ENCODE measurements around the gene TMEM204. TPM values are rescaled to one million over a fixed set of nuclear protein-coding genes. Genes with fewer than 3 reads are reported as not detected.

Gene TMEM204
- polyA plus RNA-seq, 2 of the 4 experiments (the other 2 are of a cell fraction): not detected

DNA sequence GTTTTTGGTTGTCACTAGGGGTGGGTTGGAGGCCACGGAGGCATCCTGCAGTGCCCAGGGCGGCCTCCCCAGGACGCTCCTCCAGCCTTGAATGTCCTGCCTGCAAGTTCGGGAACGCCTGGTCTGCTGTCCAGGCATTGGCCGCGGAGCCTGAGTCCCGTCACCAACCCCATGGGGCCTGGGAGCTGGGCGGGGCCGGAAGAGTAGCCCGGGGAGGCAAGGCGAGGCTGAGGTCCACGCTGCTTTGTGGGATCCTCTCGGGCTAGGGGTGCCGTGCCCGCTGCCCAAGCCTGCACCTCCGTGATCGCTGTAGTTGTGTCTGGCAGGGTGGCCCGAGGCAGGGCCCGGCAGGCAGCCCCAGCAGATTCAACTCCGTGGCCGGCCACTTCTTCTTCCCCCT lies 27.6 kb upstream of the TMEM204 start:
- CTCF ChIA-PET: no interaction called here

DNA sequence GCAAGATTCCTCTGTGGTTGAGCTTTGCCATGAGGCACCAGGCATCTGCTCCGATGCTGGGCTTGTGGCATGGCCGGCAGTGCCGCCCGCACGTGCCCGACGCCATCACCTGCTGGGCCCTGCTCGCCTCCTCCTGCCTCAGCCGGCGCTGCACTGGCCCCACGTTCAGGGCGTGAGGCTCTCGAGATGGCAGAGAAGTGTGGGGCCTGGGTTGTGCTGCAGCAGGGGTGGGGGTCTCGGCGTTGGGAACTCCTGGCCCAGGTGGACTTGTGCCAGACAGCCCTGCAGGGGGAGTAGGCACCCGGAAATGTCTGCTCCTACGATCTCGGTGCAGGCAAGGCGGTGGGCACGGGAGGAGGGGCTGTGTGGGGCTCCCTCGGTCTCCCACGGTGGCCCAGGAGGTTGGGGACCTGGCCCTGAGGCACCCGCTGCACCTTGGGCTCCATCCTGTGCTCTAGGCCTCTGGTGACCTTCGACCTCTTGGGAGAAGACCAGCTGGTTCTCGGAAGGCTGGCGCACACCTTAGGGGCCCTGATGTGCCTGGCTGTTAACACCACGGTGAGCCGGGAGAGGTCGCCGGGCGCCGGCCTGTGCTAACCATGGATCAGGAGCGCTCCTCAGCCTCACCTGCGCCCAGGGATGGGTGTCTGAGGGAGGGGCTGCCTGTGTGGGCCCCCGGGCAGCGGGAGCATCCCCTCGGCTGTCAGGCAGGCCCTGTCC lies 26.8 kb upstream of the TMEM204 start:
- no peaks in the 10 kb centered on the region for H3K4me1 ChIP-seq
- H3K27ac ChIP-seq: no peak overlapping the region
- H3K4me2 ChIP-seq: no peak overlapping the region
- FAIRE-seq: no peak
- POLR2A ChIA-PET: no interaction called here
- 90% methylated on average over 19 of the region's 37 CpGs for WGBS (ENCODE audit: missing lambda C conversion rate)
- no peak for ATAC-seq
- no peaks in the 10 kb centered on the region for H3K9me3 ChIP-seq
- no peak for DNase-seq (ENCODE audit: low read depth in 1 of 2, low spot score in 1 of 2)
- CTCF ChIA-PET: no interaction called here
- no peak overlapping the region for H3K4me3 ChIP-seq
- TF ChIP-seq HOXB13 (CRISPR knock-in tag; IDR thresholded peaks at IDR 0.05; ENCODE audit: low read depth) (no peak), HOXA7 (CRISPR knock-in tag; IDR thresholded peaks at IDR 0.05) (no peak), RFX5 (IDR thresholded peaks at IDR 0.05) (no peak), NR3C1 (IDR thresholded peaks at IDR 0.05) (no peak), PHF8 (IDR thresholded peaks at IDR 0.05; ENCODE audit: borderline replicate concordance, low read depth) (no peak), SMC3 (IDR thresholded peaks at IDR 0.05) (no peak), NPAS2 (CRISPR knock-in tag; IDR thresholded peaks at IDR 0.05; ENCODE audit: borderline replicate concordance) (no peak), CHD2 (IDR thresholded peaks at IDR 0.05; ENCODE audit: low read length, partially characterized antibody) (no peak), MAZ (IDR thresholded peaks at IDR 0.05; ENCODE audit: borderline replicate concordance, low read depth, low read length) (no peak), JUN (IDR thresholded peaks at IDR 0.05) (no peak)
- TF ChIP-seq, protein P1, sequence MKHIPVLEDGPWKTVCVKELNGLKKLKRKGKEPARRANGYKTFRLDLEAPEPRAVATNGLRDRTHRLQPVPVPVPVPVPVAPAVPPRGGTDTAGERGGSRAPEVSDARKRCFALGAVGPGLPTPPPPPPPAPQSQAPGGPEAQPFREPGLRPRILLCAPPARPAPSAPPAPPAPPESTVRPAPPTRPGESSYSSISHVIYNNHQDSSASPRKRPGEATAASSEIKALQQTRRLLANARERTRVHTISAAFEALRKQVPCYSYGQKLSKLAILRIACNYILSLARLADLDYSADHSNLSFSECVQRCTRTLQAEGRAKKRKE (CRISPR knock-in tag; IDR thresholded peaks at IDR 0.05; ENCODE audit: low read depth): no peak
- TF ChIP-seq, protein P2, sequence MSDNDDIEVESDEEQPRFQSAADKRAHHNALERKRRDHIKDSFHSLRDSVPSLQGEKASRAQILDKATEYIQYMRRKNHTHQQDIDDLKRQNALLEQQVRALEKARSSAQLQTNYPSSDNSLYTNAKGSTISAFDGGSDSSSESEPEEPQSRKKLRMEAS (IDR thresholded peaks at IDR 0.05): no peak

More for the DNA sequence above, 27.6 kb upstream of the TMEM204 start:
- 92% methylated on average over 10 of the region's 22 CpGs for WGBS (ENCODE audit: missing lambda C conversion rate)
- POLR2A ChIA-PET: no interaction called here
- no peaks in the 10 kb centered on the region for H3K4me1 ChIP-seq
- DNase-seq (ENCODE audit: low read depth in 1 of 2, low spot score in 1 of 2) (no peak), ATAC-seq (no peak), FAIRE-seq (no peak)
- H3K27ac ChIP-seq: no peak overlapping the region
- H3K4me2 ChIP-seq: no peak overlapping the region
- no peaks in the 10 kb centered on the region for H3K9me3 ChIP-seq
- TF ChIP-seq HOXB5 (CRISPR knock-in tag; IDR thresholded peaks at IDR 0.05) (no peak), NPAS2 (CRISPR knock-in tag; IDR thresholded peaks at IDR 0.05; ENCODE audit: borderline replicate concordance) (no peak), SREBF2 (IDR thresholded peaks at IDR 0.05) (no peak), ZFP36 (IDR thresholded peaks at IDR 0.05; ENCODE audit: borderline replicate concordance, partially characterized antibody) (no peak), HEYL (CRISPR knock-in tag; IDR thresholded peaks at IDR 0.05) (no peak), RCOR1 (IDR thresholded peaks at IDR 0.05; ENCODE audit: low read depth, low read length) (no peak), JUN (IDR thresholded peaks at IDR 0.05) (no peak), EHMT2 (IDR thresholded peaks at IDR 0.05; ENCODE audit: low read depth) (no peak), HDAC2 (IDR thresholded peaks at IDR 0.05) (no peak), EP300 (IDR thresholded peaks at IDR 0.05) (no peak), TP53 (CRISPR knock-in tag; IDR thresholded peaks at IDR 0.05) (no peak)
- TF ChIP-seq, protein P3, sequence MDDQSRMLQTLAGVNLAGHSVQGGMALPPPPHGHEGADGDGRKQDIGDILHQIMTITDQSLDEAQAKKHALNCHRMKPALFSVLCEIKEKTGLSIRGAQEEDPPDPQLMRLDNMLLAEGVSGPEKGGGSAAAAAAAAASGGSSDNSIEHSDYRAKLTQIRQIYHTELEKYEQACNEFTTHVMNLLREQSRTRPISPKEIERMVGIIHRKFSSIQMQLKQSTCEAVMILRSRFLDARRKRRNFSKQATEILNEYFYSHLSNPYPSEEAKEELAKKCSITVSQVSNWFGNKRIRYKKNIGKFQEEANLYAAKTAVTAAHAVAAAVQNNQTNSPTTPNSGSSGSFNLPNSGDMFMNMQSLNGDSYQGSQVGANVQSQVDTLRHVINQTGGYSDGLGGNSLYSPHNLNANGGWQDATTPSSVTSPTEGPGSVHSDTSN (IDR thresholded peaks at IDR 0.05): no peak
- TF ChIP-seq, protein P4, sequence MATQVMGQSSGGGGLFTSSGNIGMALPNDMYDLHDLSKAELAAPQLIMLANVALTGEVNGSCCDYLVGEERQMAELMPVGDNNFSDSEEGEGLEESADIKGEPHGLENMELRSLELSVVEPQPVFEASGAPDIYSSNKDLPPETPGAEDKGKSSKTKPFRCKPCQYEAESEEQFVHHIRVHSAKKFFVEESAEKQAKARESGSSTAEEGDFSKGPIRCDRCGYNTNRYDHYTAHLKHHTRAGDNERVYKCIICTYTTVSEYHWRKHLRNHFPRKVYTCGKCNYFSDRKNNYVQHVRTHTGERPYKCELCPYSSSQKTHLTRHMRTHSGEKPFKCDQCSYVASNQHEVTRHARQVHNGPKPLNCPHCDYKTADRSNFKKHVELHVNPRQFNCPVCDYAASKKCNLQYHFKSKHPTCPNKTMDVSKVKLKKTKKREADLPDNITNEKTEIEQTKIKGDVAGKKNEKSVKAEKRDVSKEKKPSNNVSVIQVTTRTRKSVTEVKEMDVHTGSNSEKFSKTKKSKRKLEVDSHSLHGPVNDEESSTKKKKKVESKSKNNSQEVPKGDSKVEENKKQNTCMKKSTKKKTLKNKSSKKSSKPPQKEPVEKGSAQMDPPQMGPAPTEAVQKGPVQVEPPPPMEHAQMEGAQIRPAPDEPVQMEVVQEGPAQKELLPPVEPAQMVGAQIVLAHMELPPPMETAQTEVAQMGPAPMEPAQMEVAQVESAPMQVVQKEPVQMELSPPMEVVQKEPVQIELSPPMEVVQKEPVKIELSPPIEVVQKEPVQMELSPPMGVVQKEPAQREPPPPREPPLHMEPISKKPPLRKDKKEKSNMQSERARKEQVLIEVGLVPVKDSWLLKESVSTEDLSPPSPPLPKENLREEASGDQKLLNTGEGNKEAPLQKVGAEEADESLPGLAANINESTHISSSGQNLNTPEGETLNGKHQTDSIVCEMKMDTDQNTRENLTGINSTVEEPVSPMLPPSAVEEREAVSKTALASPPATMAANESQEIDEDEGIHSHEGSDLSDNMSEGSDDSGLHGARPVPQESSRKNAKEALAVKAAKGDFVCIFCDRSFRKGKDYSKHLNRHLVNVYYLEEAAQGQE (IDR thresholded peaks at IDR 0.05): no peak
- TF ChIP-seq, protein P5, sequence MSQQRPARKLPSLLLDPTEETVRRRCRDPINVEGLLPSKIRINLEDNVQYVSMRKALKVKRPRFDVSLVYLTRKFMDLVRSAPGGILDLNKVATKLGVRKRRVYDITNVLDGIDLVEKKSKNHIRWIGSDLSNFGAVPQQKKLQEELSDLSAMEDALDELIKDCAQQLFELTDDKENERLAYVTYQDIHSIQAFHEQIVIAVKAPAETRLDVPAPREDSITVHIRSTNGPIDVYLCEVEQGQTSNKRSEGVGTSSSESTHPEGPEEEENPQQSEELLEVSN (IDR thresholded peaks at IDR 0.05; ENCODE audit: borderline replicate concordance, low read depth): no peak
- TF ChIP-seq, protein P6, sequence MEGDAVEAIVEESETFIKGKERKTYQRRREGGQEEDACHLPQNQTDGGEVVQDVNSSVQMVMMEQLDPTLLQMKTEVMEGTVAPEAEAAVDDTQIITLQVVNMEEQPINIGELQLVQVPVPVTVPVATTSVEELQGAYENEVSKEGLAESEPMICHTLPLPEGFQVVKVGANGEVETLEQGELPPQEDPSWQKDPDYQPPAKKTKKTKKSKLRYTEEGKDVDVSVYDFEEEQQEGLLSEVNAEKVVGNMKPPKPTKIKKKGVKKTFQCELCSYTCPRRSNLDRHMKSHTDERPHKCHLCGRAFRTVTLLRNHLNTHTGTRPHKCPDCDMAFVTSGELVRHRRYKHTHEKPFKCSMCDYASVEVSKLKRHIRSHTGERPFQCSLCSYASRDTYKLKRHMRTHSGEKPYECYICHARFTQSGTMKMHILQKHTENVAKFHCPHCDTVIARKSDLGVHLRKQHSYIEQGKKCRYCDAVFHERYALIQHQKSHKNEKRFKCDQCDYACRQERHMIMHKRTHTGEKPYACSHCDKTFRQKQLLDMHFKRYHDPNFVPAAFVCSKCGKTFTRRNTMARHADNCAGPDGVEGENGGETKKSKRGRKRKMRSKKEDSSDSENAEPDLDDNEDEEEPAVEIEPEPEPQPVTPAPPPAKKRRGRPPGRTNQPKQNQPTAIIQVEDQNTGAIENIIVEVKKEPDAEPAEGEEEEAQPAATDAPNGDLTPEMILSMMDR (IDR thresholded peaks at IDR 0.05): no peak
- TF ChIP-seq, protein P2 (IDR thresholded peaks at IDR 0.05): no peak
- TF ChIP-seq, protein P7, sequence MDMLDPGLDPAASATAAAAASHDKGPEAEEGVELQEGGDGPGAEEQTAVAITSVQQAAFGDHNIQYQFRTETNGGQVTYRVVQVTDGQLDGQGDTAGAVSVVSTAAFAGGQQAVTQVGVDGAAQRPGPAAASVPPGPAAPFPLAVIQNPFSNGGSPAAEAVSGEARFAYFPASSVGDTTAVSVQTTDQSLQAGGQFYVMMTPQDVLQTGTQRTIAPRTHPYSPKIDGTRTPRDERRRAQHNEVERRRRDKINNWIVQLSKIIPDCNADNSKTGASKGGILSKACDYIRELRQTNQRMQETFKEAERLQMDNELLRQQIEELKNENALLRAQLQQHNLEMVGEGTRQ (IDR thresholded peaks at IDR 0.05): no peak
- H3K4me3 ChIP-seq: no peak overlapping the region
